Measurements from ENCODE around the gene VPS11. TPM values are rescaled to one million over a fixed set of nuclear protein-coding genes. Genes with fewer than 3 reads are reported as not detected.

VPS11 gene
- polyA plus RNA-seq, 2 of the 4 experiments (the other 2 are of a cell fraction): 4.6 to 12.0 TPM

GRCh38 chr11:119025541-119025940 is 42.1 kb upstream of the VPS11 start:
- no peak for FAIRE-seq
- Histone ChIP-seq H3K4me1 (peaks cover 28% of the 10 kb centered on the region), H3K9me3 (no peaks in the 10 kb centered on the region), H3K4me3 (no peak overlapping the region), H3K27ac (no peak overlapping the region), H3K4me2 (no peak overlapping the region)
- ChIA-PET CTCF (interaction anchor here (0.8 to 1.4 kb wide), 2 partner anchors 18 to 31 kb away, joined by 4 read pairs; partner anchors contain the start of gene HYOU1), POLR2A (no interaction called here)
- no peak for DNase-seq (ENCODE audit: low read depth in 1 of 2, low spot score in 1 of 2)
- WGBS (ENCODE audit: missing lambda C conversion rate): 93% methylated on average over 5 of the region's 5 CpGs
- no peak for TF ChIP-seq MYC (IDR thresholded peaks at IDR 0.05; ENCODE audit: borderline replicate concordance, low read length)
- TF ChIP-seq SREBF2 (IDR thresholded peaks at IDR 0.05): no peak
- no peak for TF ChIP-seq RCOR1 (IDR thresholded peaks at IDR 0.05; ENCODE audit: low read depth, low read length)
- TF ChIP-seq NR3C1 (IDR thresholded peaks at IDR 0.05): no peak
- TF ChIP-seq RFX5 (IDR thresholded peaks at IDR 0.05): no peak
- no peak for TF ChIP-seq CTCF (IDR thresholded peaks at IDR 0.05)
- TF ChIP-seq KDM5A (IDR thresholded peaks at IDR 0.05): no peak
- TF ChIP-seq CBX2 (IDR thresholded peaks at IDR 0.05; ENCODE audit: borderline replicate concordance, low read depth): no peak
- TF ChIP-seq BHLHE40 (IDR thresholded peaks at IDR 0.05; ENCODE audit: low read depth, low read length): no peak
- no peak for TF ChIP-seq ZSCAN20 (CRISPR knock-in tag; IDR thresholded peaks at IDR 0.05)
- no peak for TF ChIP-seq NFE2L2 (conservative IDR thresholded peaks at IDR 0.05; ENCODE audit: low read length)
- no peak for TF ChIP-seq JUNB (IDR thresholded peaks at IDR 0.05)
- no peak for TF ChIP-seq HOXA7 (CRISPR knock-in tag; IDR thresholded peaks at IDR 0.05)
- no peak for TF ChIP-seq CBX8 (IDR thresholded peaks at IDR 0.05)
- no peak for TF ChIP-seq FOXS1 (CRISPR knock-in tag; IDR thresholded peaks at IDR 0.05)
- TF ChIP-seq ATOH8 (CRISPR knock-in tag; IDR thresholded peaks at IDR 0.05; ENCODE audit: low read depth): no peak
- no peak for TF ChIP-seq RAD21 (conservative IDR thresholded peaks at IDR 0.05 in 1 of 2, IDR thresholded peaks at IDR 0.05 in 1 of 2)
- no peak for TF ChIP-seq POLR2AphosphoS2 (conservative IDR thresholded peaks at IDR 0.05; ENCODE audit: low read length)
- no peak for ATAC-seq

- Histone ChIP-seq H3K9me3 (no peaks in the 10 kb centered on the region), H3K4me1 (peaks cover 22% of the 10 kb centered on the region), H3K4me2 (no peak overlapping the region), H3K27ac (no peak overlapping the region), H3K4me3 (no peak overlapping the region)
- ChIA-PET CTCF (no interaction called here), POLR2A (interaction anchor here (0.6 to 1.6 kb wide), 2 partner anchors 8 to 71 kb away, joined by 3 to 4 read pairs; partner anchors contain the start of gene RPS25)
- TF ChIP-seq RNF2 (IDR thresholded peaks at IDR 0.05; ENCODE audit: borderline replicate concordance, low read depth) (no peak), NFE2L2 (conservative IDR thresholded peaks at IDR 0.05; ENCODE audit: low read length) (no peak), GATA3 (IDR thresholded peaks at IDR 0.05; ENCODE audit: borderline replicate concordance) (no peak), HES2 (IDR thresholded peaks at IDR 0.05) (no peak)
- 91% methylated on average over 15 of the region's 16 CpGs for WGBS (ENCODE audit: missing lambda C conversion rate)
- DNase-seq (ENCODE audit: low read depth in 1 of 2, low spot score in 1 of 2): no peak
- no peak for FAIRE-seq
- no peak for ATAC-seq
Observed at GRCh38 chr11:119025978-119026766, 41.4 kb upstream of the VPS11 start.

- Histone ChIP-seq H3K27ac (no peak overlapping the region), H3K4me3 (no peak overlapping the region), H3K4me2 (no peak overlapping the region), H3K9me3 (no peaks in the 10 kb centered on the region), H3K4me1 (peaks cover 17% of the 10 kb centered on the region)
- ATAC-seq (no peak), DNase-seq (ENCODE audit: low read depth in 1 of 2, low spot score in 1 of 2) (no peak), FAIRE-seq (no peak)
- TF ChIP-seq NR3C1 (IDR thresholded peaks at IDR 0.05) (no peak), JUNB (IDR thresholded peaks at IDR 0.05) (no peak), FOSL2 (IDR thresholded peaks at IDR 0.05) (no peak), FOSL2 (CRISPR knock-in tag; IDR thresholded peaks at IDR 0.05) (no peak), TFCP2L1 (CRISPR knock-in tag; IDR thresholded peaks at IDR 0.05) (no peak), KDM5A (IDR thresholded peaks at IDR 0.05) (no peak), USF2 (IDR thresholded peaks at IDR 0.05) (no peak), HEYL (CRISPR knock-in tag; IDR thresholded peaks at IDR 0.05) (no peak), EHF (CRISPR knock-in tag; IDR thresholded peaks at IDR 0.05) (no peak)
- ChIA-PET CTCF (interaction anchor here (1.3 kb wide), 1 partner anchor 18 kb away, joined by 3 read pairs; no protein-coding TSS in a partner anchor), POLR2A (interaction anchor here (1.6 kb wide), 1 partner anchor 9 kb away, joined by 4 read pairs; the partner anchor contains the start of gene RPS25)
- 78% methylated on average over 1 of the region's 2 CpGs for WGBS (ENCODE audit: missing lambda C conversion rate)
Observed at GRCh38 chr11:119026970-119027369, 40.6 kb upstream of the VPS11 start.
